Jurkat, Clone E6-1 (cell line): ENCODE measurements around the gene COLQ.
"Not testable (repeated sequence)": the region's sequence is repeated elsewhere in the genome, so short reads cannot be mapped to it uniquely, and the experiment has no call there.

Experiments used
- DNase-seq: peaks from one replicate; pipeline ENCODE4 v3.0.0-alpha.2; 2011; ENCODE audit warnings: low read depth, low spot score
- H3K4me3 ChIP-seq: 2 replicates; pipeline ENCODE4 v1.5.1; 2011; ENCODE audit warnings: mild to moderate bottlenecking, low read length, control low read depth, moderate library complexity

COLQ gene

GRCh38 chr3:15496341-15496664 lies 25.2 kb downstream of the COLQ start:
- no peak overlapping the region for H3K4me3 ChIP-seq
- DNase-seq, result no peak

GRCh38 chr3:15495461-15496340 lies 25.8 kb downstream of the COLQ start:
- no peak overlapping the region for H3K4me3 ChIP-seq
- DNase-seq, result no peak

- H3K4me3 ChIP-seq, result no peak overlapping the region
- DNase-seq, result no peak
Measured at GRCh38 chr3:15493436-15493835, 28.1 kb downstream of the COLQ start.

- H3K4me3 ChIP-seq, result no peak overlapping the region
- DNase-seq, result no peak
Measured at GRCh38 chr3:15492847-15493360, 28.6 kb downstream of the COLQ start.

- DNase-seq, result no peak
- H3K4me3 ChIP-seq, result no peak overlapping the region
Measured at GRCh38 chr3:15491143-15491542, 30.4 kb downstream of the COLQ start.

GRCh38 chr3:15490158-15490557 lies 31.3 kb downstream of the COLQ start:
- DNase-seq, result no peak

GRCh38 chr3:15488002-15488401 lies 33.5 kb downstream of the COLQ start:
- no peak overlapping the region for H3K4me3 ChIP-seq
- DNase-seq, result no peak

More at GRCh38 chr3:15490158-15490557, 31.3 kb downstream of the COLQ start:
- no peak overlapping the region for H3K4me3 ChIP-seq

GRCh38 chr3:15486979-15487378 lies 34.5 kb downstream of the COLQ start:
- H3K4me3 ChIP-seq, result no peak overlapping the region
- DNase-seq, result no peak

- no peak for DNase-seq
- H3K4me3 ChIP-seq, result no peak overlapping the region
Measured at GRCh38 chr3:15486020-15486419, 35.5 kb downstream of the COLQ start.

- DNase-seq, H3K4me3 ChIP-seq: not testable (repeated sequence)
Measured at GRCh38 chr3:15484551-15484950, 37.0 kb downstream of the COLQ start.

- no peak for DNase-seq
- no peak overlapping the region for H3K4me3 ChIP-seq
Measured at GRCh38 chr3:15479400-15480224, 41.9 kb downstream of the COLQ start.

GRCh38 chr3:15478640-15478979 lies 42.9 kb downstream of the COLQ start:
- H3K4me3 ChIP-seq, result no peak overlapping the region
- DNase-seq, result no peak

- no peak overlapping the region for H3K4me3 ChIP-seq
- no peak for DNase-seq
Measured at GRCh38 chr3:15477951-15478639, 43.4 kb downstream of the COLQ start.

GRCh38 chr3:15476378-15476777 lies 45.1 kb downstream of the COLQ start:
- H3K4me3 ChIP-seq, result no peak overlapping the region
- DNase-seq, result no peak

- no peak for DNase-seq
- H3K4me3 ChIP-seq, result no peak overlapping the region
Measured at GRCh38 chr3:15475161-15475560, 46.3 kb downstream of the COLQ start.

GRCh38 chr3:15471861-15472260 lies 49.6 kb downstream of the COLQ start:
- no peak overlapping the region for H3K4me3 ChIP-seq
- no peak for DNase-seq

GRCh38 chr3:15470849-15471248 lies 50.7 kb downstream of the COLQ start:
- no peak overlapping the region for H3K4me3 ChIP-seq
- no peak for DNase-seq

- no peak overlapping the region for H3K4me3 ChIP-seq
- DNase-seq, result no peak
Measured at GRCh38 chr3:15470261-15470660, 51.2 kb downstream of the COLQ start.

GRCh38 chr3:15467227-15468181 lies 54.0 kb downstream of the COLQ start:
- no peak for DNase-seq

More at GRCh38 chr3:15467227-15468181, 54.0 kb downstream of the COLQ start:
- no peak overlapping the region for H3K4me3 ChIP-seq
